GM21515 (cell line): ENCODE measurements around the gene FUT8.
"Not testable (repeated sequence)": the region's sequence is repeated elsewhere in the genome, so short reads cannot be mapped to it uniquely, and the experiment has no call there.

Experiments used
- ATAC-seq: cut with Tn5 transposase; IDR thresholded peaks from one replicate; pipeline ENCODE4 v1.9.1; 2021; ENCODE audit not compliant: unreplicated experiment

Gene FUT8

GRCh38 chr14:65692566-65692965, 280.0 kb downstream of the FUT8 start:
- ATAC-seq, result not testable (repeated sequence)

GRCh38 chr14:65696801-65697200, 284.3 kb downstream of the FUT8 start:
- no peak for ATAC-seq

GRCh38 chr14:65703521-65703920, 291.0 kb downstream of the FUT8 start:
- ATAC-seq, result no peak

- no peak for ATAC-seq
These were observed 291.5 kb downstream of the FUT8 start for GRCh38 chr14:65703996-65704395.

GRCh38 chr14:65704437-65704836, 291.9 kb downstream of the FUT8 start:
- ATAC-seq, result no peak

GRCh38 chr14:65704850-65705249, 292.3 kb downstream of the FUT8 start:
- no peak for ATAC-seq

- ATAC-seq, result no peak
These were observed 297.0 kb downstream of the FUT8 start for GRCh38 chr14:65709576-65709975.

- not testable (repeated sequence) for ATAC-seq
These were observed 304.3 kb downstream of the FUT8 start for GRCh38 chr14:65716813-65717212.

- not testable (repeated sequence) for ATAC-seq
These were observed 304.9 kb downstream of the FUT8 start for GRCh38 chr14:65717384-65717915.

- ATAC-seq, result no peak
These were observed 306.1 kb downstream of the FUT8 start for GRCh38 chr14:65718629-65719028.

GRCh38 chr14:65720171-65720570, 307.6 kb downstream of the FUT8 start:
- no peak for ATAC-seq

- ATAC-seq, result no peak
These were observed 308.2 kb downstream of the FUT8 start for GRCh38 chr14:65720743-65721142.

GRCh38 chr14:65723348-65723747, 310.8 kb downstream of the FUT8 start:
- no peak for ATAC-seq

- ATAC-seq, result no peak
These were observed 316.1 kb downstream of the FUT8 start for GRCh38 chr14:65728604-65729003.

GRCh38 chr14:65729566-65729965, 317.0 kb downstream of the FUT8 start:
- no peak for ATAC-seq

- ATAC-seq, result peak; percentile 99
These were observed 319.5 kb downstream of the FUT8 start for GRCh38 chr14:65731933-65732506.

GRCh38 chr14:65738339-65738738, 325.8 kb downstream of the FUT8 start:
- ATAC-seq, result no peak

- no peak for ATAC-seq
These were observed 333.1 kb downstream of the FUT8 start for GRCh38 chr14:65745396-65746190.

- no peak for ATAC-seq
These were observed 336.3 kb downstream of the FUT8 start for GRCh38 chr14:65748796-65749195.

GRCh38 chr14:65749287-65749686, 336.8 kb downstream of the FUT8 start:
- ATAC-seq, result no peak

- ATAC-seq, result no peak
These were observed 338.4 kb downstream of the FUT8 start for GRCh38 chr14:65750906-65751305.

- no peak for ATAC-seq
These were observed 339.0 kb downstream of the FUT8 start for GRCh38 chr14:65751510-65751909.
